ENCODE data around the gene BPIFB1.

The BPIFB1 gene

GRCh38 chr20:33328157-33329137 is 45.4 kb downstream of the BPIFB1 start:
- no peak for DNase-seq

GRCh38 chr20:33332905-33333456 is 50.0 kb downstream of the BPIFB1 start:
- no peak for DNase-seq

GRCh38 chr20:33333616-33334015 is 50.6 kb downstream of the BPIFB1 start:
- no peak for DNase-seq

GRCh38 chr20:33334111-33334510 is 51.1 kb downstream of the BPIFB1 start:
- DNase-seq = no peak

GRCh38 chr20:33336375-33336774 is 53.4 kb downstream of the BPIFB1 start:
- DNase-seq = no peak

- no peak for DNase-seq
Observed at GRCh38 chr20:33337119-33337518, 54.1 kb downstream of the BPIFB1 start.

- DNase-seq = no peak
Observed at GRCh38 chr20:33337531-33338165, 54.6 kb downstream of the BPIFB1 start.

GRCh38 chr20:33338467-33339258 is 55.6 kb downstream of the BPIFB1 start:
- DNase-seq = no peak

GRCh38 chr20:33339515-33340058 is 56.6 kb downstream of the BPIFB1 start:
- no peak for DNase-seq

GRCh38 chr20:33343521-33343920 is 60.5 kb downstream of the BPIFB1 start:
- DNase-seq = no peak

GRCh38 chr20:33345342-33345741 is 62.3 kb downstream of the BPIFB1 start:
- DNase-seq = no peak

GRCh38 chr20:33348136-33348937 is 65.3 kb downstream of the BPIFB1 start:
- no peak for DNase-seq

- DNase-seq = no peak
Observed at GRCh38 chr20:33349493-33349892, 66.5 kb downstream of the BPIFB1 start.

GRCh38 chr20:33351696-33352095 is 68.7 kb downstream of the BPIFB1 start:
- DNase-seq = no peak

GRCh38 chr20:33352258-33353012 is 69.4 kb downstream of the BPIFB1 start:
- no peak for DNase-seq

GRCh38 chr20:33353013-33353402 is 70.0 kb downstream of the BPIFB1 start:
- no peak for DNase-seq
